NCI-H1436 (cell line): ENCODE results near the gene ERCC2.

Experiments
- DNase-seq: peaks from one replicate; lab custom pipeline; 2025; lab: John Stamatoyannopoulos, UW

Gene ERCC2

GRCh38 chr19:45401815-45402214 lies 31.4 kb upstream of the ERCC2 start:
- DNase-seq: no peak

- DNase-seq: no peak
These were observed 29.8 kb upstream of the ERCC2 start for GRCh38 chr19:45400192-45400591.

DNA sequence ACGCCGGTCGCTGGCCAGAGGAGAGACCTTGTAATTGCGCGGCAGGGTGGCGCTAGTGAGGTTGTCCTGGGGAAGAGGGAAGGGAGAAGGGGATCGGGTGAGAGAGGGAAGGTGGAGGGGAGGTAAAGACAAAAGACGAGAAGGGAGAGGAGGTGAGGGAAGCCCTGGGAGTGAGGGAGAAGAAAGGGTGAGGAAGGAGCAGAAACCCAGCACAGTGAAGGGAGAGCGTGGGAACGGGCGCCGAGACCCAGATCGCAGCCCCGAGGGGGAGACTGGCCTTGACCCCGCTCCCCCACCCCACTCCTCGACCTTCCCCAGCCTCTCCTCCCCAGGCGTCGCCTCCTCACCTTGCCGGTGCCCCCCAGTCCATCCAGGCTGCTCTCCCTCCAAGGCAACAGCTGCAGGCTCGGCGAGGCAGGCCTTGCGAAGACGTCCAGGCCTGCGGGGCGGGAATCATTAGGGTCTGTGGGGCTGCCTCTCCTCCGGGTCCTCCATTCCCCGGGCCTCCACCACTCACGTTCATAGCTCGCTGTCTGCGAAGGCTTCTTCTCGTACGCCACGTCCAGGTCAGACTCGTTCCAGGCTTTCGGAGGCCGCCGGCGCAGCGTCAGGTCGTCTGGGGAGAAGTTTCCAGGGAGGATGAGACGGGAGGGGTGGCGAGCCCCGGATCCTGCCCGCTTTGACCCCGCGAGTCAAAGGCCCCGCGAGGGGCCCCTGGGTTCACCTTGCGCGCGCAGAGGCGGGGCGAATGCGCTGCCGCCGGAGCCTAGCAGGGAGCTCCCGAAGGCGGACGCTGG lies 25.6 kb upstream of the ERCC2 start:
- DNase-seq: no peak

- no peak for DNase-seq
These were observed 21.7 kb upstream of the ERCC2 start for GRCh38 chr19:45391871-45392665.

GRCh38 chr19:45391346-45391745 lies 21.0 kb upstream of the ERCC2 start:
- no peak for DNase-seq

DNA sequence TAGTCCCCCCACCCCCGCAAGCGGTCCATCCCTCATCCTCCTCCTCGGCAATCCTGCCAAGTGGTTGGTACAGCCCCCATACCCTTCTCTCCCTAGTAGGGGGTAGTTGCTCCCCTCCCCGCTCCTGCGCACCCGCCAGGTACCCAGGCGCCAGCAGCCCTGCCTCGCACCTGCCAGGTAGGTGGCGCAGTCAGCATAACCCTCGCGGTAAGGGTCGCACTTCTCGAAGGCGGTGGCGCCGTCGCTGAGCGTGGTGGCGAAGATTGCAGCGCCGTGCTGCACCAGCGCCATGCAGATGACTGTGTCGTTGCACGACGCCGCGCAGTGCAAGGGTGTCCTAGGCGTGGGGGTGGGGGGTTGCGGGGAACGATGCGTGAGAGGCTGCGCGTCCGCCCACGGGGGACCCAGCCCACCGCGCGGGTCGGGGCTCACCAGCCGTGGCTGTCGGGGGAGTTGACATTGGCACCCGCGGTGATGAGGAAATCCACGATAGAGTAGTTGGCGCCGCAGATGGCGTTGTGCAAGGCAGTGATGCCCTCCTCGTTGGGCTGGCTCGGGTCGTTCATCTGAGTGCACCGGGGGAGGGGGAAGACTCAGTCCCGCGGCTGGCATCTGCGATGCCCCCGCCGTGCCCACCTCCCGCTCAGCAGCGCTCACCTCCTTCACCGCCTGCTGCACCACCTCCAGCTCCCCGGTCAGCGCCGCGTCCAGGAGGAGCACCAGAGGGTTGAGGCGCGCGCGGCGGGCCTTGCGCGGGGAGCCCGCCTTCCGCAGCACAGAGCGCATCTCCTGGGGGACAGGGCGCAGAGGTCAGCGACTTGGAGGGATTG lies 15.2 kb upstream of the ERCC2 start:
- peak; percentile 6 for DNase-seq

- no peak for DNase-seq
These were observed 12.1 kb upstream of the ERCC2 start for GRCh38 chr19:45382426-45382825.

DNA sequence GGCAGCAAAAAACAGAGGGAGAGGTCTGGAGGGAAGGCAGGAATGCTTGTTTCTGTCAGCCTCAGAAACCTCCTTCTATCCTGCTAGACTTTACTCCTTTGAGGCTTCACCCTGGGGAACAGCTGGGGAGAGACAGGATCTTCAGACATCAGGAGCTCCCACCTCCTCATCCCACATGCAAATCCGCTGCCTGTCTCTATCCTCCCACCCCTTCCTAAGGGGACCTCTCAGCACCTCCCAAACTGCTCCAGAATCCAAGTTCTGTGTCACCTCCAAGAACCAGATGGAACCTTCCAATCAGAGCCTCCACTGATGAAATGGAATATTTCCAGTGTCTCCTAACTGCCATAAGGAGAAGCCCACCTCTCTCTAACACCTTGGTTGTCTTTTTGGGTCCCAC lies 9.7 kb upstream of the ERCC2 start:
- no peak for DNase-seq

DNA sequence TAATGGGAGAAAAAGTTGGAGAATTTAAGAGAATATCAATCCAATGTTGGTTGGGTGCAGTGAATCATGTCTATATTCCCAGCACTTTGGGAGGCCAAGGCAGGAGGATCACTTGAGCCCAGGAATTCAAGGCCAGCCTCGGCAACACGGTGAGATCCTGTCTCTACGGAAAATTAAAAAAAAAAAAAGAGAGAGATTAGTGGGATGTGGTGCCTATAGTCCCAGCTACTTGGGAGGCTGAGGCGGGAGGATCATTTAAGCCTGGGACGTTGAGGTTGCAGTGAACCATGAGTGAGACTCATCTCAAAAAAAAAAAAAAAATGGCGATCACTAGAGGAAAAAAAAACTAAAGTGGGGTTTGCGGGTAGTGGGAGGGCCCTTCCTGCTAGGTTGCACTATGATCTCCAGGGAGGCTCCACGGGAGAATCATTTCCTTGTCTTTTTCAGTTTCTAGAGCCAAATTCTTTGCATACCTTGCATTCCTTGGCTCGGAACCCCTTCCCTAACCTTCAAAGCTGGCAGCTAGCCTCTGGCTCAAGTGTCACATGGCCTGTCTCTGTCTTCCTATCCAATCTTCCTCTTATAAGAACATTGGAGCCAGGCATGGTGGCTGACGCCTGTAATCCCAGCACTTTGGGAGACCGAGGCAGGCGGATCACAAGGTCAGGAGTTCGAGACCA lies 5.8 kb upstream of the ERCC2 start:
- no peak for DNase-seq

- no peak for DNase-seq
These were observed 1.5 kb downstream of the ERCC2 start for GRCh38 chr19:45368737-45369340.

DNA sequence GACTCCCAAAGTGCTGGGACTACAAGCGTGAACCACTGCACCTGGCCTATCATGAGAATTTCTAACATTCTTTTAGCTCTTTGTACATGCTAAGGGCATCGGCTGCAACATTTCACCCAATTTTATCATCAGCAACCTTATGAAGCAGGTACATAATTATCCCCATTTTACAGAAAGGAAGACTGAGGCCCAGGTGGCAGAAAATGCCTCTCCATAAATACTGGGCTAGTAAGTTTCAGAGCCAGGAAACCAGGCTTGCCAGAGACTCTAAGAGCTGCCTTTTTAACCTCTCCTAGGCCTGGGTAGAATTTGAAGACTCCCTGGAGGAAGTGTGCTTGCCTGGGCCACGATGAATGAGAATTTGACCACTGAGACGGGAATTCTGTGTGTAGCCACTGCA lies 2.2 kb downstream of the ERCC2 start:
- DNase-seq: no peak

- no peak for DNase-seq
These were observed 5.7 kb downstream of the ERCC2 start for GRCh38 chr19:45364696-45365095.

- DNase-seq: no peak
These were observed 6.4 kb downstream of the ERCC2 start for GRCh38 chr19:45363861-45364459.

DNA sequence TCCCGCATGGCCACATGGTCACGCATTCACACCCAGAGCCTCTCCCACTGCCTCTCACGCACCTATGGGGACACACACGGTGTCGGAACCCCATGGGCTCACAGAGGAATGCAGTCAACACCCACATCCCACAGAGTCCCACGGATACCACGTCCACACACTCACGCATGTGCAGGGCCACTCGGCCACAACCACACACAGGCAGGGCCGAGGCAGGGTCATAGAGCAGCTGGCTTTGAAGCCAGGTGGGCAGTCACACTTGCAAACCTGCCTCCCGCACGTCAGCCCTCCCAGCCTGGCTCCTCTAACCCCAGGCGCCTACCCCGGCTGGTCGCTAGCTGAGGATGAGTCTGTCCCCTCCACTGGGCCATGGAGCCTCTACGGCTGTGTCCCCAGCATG lies 8.1 kb downstream of the ERCC2 start:
- DNase-seq: no peak

- DNase-seq: no peak
These were observed 8.8 kb downstream of the ERCC2 start for GRCh38 chr19:45361608-45362007.

DNA sequence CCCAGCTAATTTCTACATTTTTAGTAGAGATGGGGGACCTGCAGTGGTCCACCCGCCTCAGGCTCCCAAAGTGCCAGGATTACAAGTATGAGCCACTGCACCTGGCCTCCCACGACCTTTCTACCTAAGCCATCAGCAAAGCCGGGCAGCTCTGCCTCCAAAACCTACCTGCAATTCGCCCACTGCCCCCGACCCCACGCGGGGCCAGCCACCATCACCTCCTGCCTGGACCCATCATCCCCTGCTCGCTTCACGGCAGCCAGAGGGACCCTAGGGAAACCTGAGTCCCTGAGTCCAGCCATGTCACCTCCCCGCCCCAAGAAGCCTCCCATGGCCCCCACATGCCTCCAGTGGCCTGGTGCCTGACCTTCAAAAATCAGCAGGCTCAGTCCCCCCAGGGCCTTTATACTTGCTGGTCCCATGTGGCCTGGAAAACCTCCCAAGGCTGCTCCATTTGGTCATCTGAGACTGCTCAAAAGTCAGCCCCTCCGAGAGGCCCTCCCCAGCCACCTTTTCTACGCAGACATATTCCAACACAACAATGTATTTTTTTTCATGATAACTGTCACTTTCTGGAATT lies 12.1 kb downstream of the ERCC2 start:
- DNase-seq: no peak

DNA sequence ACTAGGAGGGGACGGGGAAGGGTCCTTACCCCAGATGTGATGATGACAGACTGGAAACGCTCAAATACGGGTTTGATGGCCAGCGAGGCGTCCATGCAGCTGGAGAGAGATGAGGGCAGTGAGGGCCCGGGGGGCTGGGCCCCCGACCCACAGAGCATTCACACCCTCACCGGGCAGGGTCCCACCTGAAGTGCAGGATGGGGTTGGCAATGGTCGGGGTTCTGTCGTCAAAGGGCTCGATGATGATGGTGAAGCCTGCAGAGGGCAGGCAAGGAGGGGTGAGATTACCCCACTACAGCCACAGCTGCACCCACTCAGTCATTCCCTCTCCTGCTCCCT lies 13.0 kb downstream of the ERCC2 start:
- no peak for DNase-seq

DNA sequence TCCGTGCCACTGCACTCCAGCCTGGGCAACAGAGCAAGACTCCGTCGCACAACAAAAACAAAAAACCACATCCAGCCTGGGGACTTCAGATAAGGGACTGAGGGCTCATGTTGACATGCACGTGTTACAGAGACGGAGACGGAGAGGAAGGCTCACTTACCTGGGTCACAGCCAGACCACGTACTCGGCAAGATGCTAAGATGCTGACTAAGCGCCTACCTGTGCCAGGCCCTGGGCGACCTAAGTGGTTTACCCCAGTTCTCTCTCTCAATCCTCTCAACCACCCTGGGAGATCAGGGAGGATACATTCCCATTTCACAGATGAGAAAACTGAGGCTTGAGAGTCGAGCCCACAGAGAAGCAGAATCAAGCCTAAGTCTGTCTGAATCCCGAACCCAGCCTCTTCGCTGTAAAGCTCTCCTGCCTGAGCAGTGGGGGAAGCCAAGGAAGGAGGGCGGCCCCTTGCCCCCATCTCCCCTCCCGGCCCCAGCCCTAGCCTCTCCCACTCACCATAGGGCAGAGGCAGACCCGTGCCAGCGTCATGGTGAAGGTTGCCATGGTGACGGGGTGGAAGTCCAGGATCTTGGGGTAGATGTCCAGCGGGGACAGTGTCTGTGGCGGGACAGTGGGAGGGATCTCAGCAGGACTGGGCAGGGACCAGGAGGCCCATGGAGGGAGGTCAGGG lies 13.5 kb downstream of the ERCC2 start:
- no peak for DNase-seq

DNA sequence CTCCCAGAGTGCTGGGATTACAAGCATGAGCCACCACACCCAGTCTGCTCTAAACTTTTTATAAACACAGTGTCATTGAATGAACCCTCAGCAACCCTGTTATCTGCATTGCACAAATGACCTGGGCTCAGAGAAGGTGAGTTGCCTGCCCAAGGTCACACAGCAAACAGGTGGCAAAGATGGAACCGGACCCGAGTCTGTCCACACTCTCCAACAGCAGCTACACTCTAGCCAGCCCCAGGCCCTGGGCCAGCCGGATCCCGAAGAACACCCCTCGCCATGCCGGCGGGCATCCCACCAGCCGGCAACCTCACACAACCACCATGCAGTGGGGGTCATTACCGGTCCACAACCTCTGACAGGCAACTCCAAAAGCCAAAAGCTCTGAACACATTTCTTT lies 14.5 kb downstream of the ERCC2 start:
- no peak for DNase-seq

DNA sequence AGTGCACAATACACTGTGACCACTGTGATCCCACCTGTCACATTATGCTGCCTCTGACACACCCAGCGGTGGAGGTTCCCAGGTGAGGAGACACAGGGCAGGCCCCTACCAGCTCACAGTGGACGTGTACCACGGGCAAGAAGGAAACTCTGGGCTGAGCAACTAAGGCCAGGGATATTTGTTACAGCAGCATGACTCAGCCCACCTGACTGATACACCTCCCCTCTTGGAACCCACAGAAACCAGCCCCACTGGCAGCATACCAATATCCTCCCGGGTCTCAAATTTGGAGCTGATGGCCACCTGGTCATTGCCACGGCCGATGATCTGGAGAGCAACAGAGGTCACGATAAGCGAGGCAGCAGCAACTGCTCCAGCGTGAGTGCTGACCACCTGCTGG lies 15.0 kb downstream of the ERCC2 start:
- no peak for DNase-seq
